Bone marrow (tissue), 2 donors: ENCODE results near the gene TP53RK.

ENCODE experiments used
- DNase-seq, 2 donors: peaks; one replicate each; lab custom pipeline; 2025; lab: John Stamatoyannopoulos, UW

The TP53RK gene

GRCh38 chr20:46706242-46706641 is 17.0 kb upstream of the TP53RK start:
- DNase-seq = no peak

DNA sequence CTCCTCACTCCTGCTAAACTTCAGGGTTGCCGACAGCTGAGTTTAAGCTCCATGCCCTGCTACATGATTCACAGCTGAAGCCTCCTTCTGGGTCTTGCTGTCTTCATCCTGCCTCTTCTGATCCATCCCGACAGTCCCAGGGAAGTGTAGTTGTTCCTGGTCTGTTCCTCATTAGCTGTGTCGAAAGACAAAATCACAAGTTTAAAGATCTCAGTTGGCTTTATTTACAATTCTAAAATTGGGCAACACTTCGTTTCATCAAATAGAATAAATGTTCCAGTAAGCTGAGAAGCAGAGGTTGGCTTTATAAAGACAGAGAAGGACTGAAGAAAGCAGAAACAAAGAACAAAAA is 16.1 kb upstream of the TP53RK start:
- DNase-seq = no peak

GRCh38 chr20:46704714-46705377 is 15.6 kb upstream of the TP53RK start:
- DNase-seq = no peak

GRCh38 chr20:46703435-46703834 is 14.2 kb upstream of the TP53RK start:
- DNase-seq = no peak

GRCh38 chr20:46702447-46703203 is 13.4 kb upstream of the TP53RK start:
- DNase-seq = no peak

DNA sequence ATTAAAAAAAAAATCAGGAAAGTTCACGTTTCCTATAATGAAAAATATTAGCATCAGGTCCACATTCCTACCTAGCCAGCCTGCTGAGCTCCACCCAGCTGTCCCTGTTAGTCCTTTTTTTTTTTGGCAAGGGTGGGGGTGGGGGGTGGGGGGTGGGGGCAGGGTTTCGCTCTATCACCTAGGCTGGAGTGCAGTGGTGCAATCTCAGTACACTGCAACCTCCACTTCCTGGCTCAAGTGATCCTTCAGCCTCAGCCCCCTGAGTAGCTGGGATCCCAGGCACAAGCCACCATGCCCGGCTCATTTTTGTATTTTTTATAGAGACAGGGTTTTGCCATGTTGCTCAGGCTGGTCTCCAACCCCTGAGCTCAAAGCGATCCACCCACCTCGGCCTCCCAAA is 12.7 kb upstream of the TP53RK start:
- DNase-seq = no peak

- DNase-seq = no peak
These were observed 12.3 kb upstream of the TP53RK start for GRCh38 chr20:46701556-46701955.

DNA sequence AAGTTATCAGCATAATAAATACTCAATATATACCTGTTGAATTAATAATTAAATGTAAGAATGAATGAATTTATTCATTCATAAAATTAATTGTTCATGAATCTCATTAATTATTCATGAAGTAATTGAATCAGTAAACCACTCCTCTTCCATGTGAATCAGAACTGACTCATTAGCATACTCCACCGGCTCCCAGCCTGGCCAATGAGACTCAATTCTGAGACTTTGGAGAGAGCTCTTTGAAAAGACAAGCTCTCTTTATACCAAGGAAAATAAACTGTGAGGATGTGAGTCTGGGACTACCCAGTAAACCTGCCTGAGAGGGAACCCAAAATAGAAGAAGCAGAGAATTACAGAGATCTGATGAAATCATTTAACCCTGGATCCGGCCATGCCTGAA is 11.8 kb upstream of the TP53RK start:
- DNase-seq = no peak

DNA sequence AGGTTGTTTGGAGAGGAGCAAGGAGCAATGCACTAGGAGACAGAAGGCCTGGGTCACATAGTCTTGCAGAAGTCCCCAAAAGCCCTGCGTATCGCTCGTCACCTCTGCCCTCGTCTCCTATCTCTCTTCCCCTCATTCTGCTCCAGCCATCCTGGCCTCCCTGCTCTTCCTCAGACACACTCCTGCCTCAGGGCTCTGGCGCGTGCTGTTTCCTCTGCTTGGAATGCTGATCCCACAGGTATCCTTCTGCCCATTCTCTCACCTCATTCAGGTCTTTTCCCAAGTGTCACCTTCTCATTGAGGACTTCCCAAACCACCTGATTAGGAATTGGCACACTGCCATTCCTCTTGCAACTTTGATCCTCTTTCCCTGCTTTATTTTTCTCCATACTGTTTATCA is 11.2 kb upstream of the TP53RK start:
- DNase-seq = no peak

GRCh38 chr20:46699651-46700359 is 10.6 kb upstream of the TP53RK start:
- DNase-seq = no peak

GRCh38 chr20:46698788-46699187 is 9.5 kb upstream of the TP53RK start:
- no peak for DNase-seq

- DNase-seq = no peak
These were observed 7.6 kb upstream of the TP53RK start for GRCh38 chr20:46696791-46697279.

- DNase-seq = no peak
These were observed 6.6 kb upstream of the TP53RK start for GRCh38 chr20:46695892-46696291.

DNA sequence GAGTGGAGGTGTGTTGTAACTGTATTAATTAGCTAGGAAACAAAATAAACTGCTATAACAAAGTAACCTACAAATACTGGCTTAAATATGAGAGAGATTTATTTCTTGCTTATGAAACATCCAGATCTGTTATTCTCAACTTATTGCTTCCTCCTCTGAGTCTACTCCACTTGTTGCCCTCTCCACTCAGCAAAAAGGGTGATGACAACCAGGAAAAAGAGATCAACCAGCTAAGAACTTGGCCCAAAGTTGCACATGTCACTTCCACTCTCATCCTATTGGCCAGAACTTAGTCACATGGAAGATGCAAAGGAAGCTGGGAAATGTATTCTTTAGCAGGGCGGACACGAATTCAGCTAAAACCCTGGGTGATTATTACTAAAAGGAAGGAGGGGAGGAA is 5.2 kb upstream of the TP53RK start:
- no peak for DNase-seq

GRCh38 chr20:46691196-46691595 is 2.0 kb upstream of the TP53RK start:
- DNase-seq = no peak

- no peak for DNase-seq
These were observed 1.2 kb upstream of the TP53RK start for GRCh38 chr20:46690219-46691106.

GRCh38 chr20:46689754-46690085 is 476 bp upstream of the TP53RK start:
- no peak for DNase-seq

GRCh38 chr20:46688151-46689081 is 828 bp downstream of the TP53RK start:
- DNase-seq = no peak

DNA sequence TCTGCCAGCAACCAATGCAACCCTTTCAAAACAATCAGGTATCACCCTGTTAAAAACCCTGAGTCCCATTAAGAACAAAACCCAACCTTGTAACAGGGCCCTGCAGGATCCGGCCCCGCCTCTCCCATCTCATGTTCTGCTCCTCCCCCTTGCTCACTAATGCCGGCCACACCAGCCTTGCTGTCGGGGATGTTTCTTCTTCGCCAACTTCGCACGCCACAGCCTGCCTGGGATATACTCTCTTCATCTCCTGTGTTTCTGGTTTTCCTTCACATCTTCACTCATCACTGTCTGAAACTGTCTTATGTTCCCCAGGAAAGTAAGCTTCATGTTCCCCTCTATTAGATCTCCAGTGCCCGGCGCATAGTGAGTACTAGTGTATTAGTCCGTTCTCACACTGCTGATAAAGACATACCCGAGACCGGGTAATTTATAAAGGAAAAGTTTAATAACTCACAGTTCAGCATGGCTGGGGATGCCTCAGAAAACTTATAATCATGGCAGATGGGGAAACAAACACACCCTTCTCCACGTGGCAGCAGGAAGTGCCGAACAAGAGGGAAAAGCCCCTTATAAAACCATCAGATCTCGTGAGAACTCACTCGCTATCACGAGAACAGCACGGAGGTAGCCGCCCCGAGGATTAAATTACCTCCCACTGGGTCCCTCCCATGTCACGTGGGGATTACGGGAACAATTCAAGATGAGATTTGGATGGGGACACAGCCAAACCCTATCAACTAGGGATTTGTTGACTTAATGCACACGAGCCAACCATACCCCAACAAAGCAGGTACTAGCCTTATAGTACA is 5.1 kb downstream of the TP53RK start:
- no peak for DNase-seq

DNA sequence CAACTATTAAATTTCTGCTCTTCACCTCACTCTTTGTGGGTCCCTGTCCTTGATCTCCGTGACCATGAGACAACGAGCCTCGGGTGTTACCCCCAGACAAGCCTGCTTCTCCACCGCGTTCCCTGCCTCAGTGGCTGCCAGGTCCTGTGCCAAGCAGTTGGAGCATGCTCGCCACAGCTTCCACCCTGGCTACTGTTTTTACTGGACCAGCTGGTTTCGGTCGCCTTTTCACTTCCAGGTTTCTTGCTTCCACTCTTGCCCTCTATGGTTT is 5.6 kb downstream of the TP53RK start:
- no peak for DNase-seq
